WTC11 (cell line): Measurements from ENCODE around the gene APRT. TPM values are rescaled to one million over a fixed set of nuclear protein-coding genes. Genes with fewer than 3 reads are reported as not detected.

Source experiments
- ATAC-seq: fragments of 200-7000 bp; cut with Tn5 transposase; 2 replicates; pipeline ENCODE4 v1.10.0; 2021; ENCODE audit warnings: mild to moderate bottlenecking, moderate library complexity
- CTCF ChIA-PET: fragments of 300-600 bp; sonication (Branson Sonifier 250); formaldehyde crosslinking; loops from one replicate; lab custom pipeline; 2021; ENCODE audit warnings: antibody characterized with exemption; lab: Charles Lee
- POLR2A ChIA-PET: fragments of 350-600 bp; sonication (Branson Sonifier 250); formaldehyde crosslinking; loops from one replicate; lab custom pipeline; 2021; ENCODE audit warnings: antibody characterized with exemption; lab: Charles Lee
- DNase-seq: peaks from one replicate; pipeline ENCODE4 v3.0.0; 2021; ENCODE audit warnings: low spot score
- H3K27ac Mint-ChIP-seq: 2 replicates; pipeline ENCODE4 v1.8.0; 2021; ENCODE audit warnings: mixed read lengths
- H3K27me3 Mint-ChIP-seq: 2 replicates; pipeline ENCODE4 v1.8.0; 2021; ENCODE audit warnings: low read depth, mild to moderate bottlenecking, moderate library complexity, mixed read lengths
- H3K36me3 Mint-ChIP-seq: 2 replicates; pipeline ENCODE4 v1.8.0; 2021; ENCODE audit warnings: mixed read lengths
- H3K4me1 Mint-ChIP-seq: 2 replicates; pipeline ENCODE4 v1.8.0; 2022; ENCODE audit warnings: mixed read lengths
- H3K4me3 Mint-ChIP-seq: 2 replicates; pipeline ENCODE4 v1.8.0; 2021; ENCODE audit warnings: mild to moderate bottlenecking, moderate library complexity, mixed read lengths
- H3K9me3 Mint-ChIP-seq: 2 replicates; pipeline ENCODE4 v1.8.0; 2021; ENCODE audit warnings: mixed read lengths
- ELF4 ChIP-seq: sonication (generic); formaldehyde crosslinking; IDR thresholded peaks from 2 replicates; pipeline ENCODE4 v1.8.1; 2022; ENCODE audit warnings: low read depth, mild to moderate bottlenecking, moderate library complexity, missing genetic modification reagents
- ESRRA ChIP-seq: sonication (generic); formaldehyde crosslinking; IDR thresholded peaks from 2 replicates; pipeline ENCODE4 v1.8.1; 2022; ENCODE audit warnings: mild to moderate bottlenecking, missing genetic modification reagents, borderline replicate concordance
- FOXK1 ChIP-seq: sonication (generic); formaldehyde crosslinking; IDR thresholded peaks from 2 replicates; pipeline ENCODE4 v1.8.0; 2022; ENCODE audit warnings: mild to moderate bottlenecking, moderate library complexity, missing genetic modification reagents
- HMGA2 ChIP-seq: fragments of 250-450 bp; sonication (Bioruptor Pico); IDR thresholded peaks from 2 replicates; pipeline ENCODE4 v1.4.0; 2021; ENCODE audit warnings: mild to moderate bottlenecking, moderate library complexity
- JAZF1 ChIP-seq: fragments of 250-450 bp; sonication (Bioruptor Pico); IDR thresholded peaks from 2 replicates; pipeline ENCODE4 v1.9.0; 2021; ENCODE audit warnings: moderate library complexity, mild to moderate bottlenecking, inconsistent platforms
- NFE2L1 ChIP-seq: sonication (generic); formaldehyde crosslinking; IDR thresholded peaks from 2 replicates; pipeline ENCODE4 v1.8.1; 2023; ENCODE audit warnings: missing genetic modification reagents
- NFYB ChIP-seq: sonication (generic); formaldehyde crosslinking; conservative IDR thresholded peaks from 2 replicates; pipeline ENCODE4 v1.8.0; 2022; ENCODE audit warnings: low read depth, missing genetic modification reagents
- NR1H2 ChIP-seq: sonication (generic); formaldehyde crosslinking; IDR thresholded peaks from 2 replicates; pipeline ENCODE4 v1.9.0; 2021; ENCODE audit warnings: mild to moderate bottlenecking, moderate library complexity, missing genetic modification reagents
- SMAD3 ChIP-seq: sonication (generic); formaldehyde crosslinking; IDR thresholded peaks from 2 replicates; pipeline ENCODE4 v1.8.0; 2022; ENCODE audit warnings: missing genetic modification reagents, mild to moderate bottlenecking, borderline replicate concordance
- ZNF138 ChIP-seq: sonication (generic); formaldehyde crosslinking; conservative IDR thresholded peaks from 2 replicates; pipeline ENCODE4 v1.8.1; 2022; ENCODE audit warnings: mild to moderate bottlenecking, moderate library complexity, missing genetic modification reagents
- ZNF232 ChIP-seq: sonication (generic); formaldehyde crosslinking; IDR thresholded peaks from 2 replicates; pipeline ENCODE4 v1.8.0; 2022; ENCODE audit warnings: mild to moderate bottlenecking, missing genetic modification reagents
- ZNF416 ChIP-seq: fragments of 250-450 bp; sonication (Bioruptor Pico); IDR thresholded peaks from 2 replicates; pipeline ENCODE4 v1.9.0; 2021; ENCODE audit warnings: mild to moderate bottlenecking, inconsistent platforms
- ZNF671 ChIP-seq: fragments of 250-450 bp; sonication (Bioruptor Pico); IDR thresholded peaks from 2 replicates; pipeline ENCODE4 v1.8.0; 2021; ENCODE audit warnings: mild to moderate bottlenecking
- total RNA-seq: library from RNA; stranded (reverse); gene quantifications from 3 replicates; pipeline ENCODE4 v1.2.3, GENCODE V29; 2021
- TF ChIP-seq, protein P1 (sequence below): fragments of 250-450 bp; sonication (Bioruptor Pico); IDR thresholded peaks from 2 replicates; pipeline ENCODE4 v2.1.2; 2022; ENCODE audit warnings: mild to moderate bottlenecking, moderate library complexity
- TF ChIP-seq, protein P2 (sequence below): sonication (generic); formaldehyde crosslinking; IDR thresholded peaks from 2 replicates; pipeline ENCODE4 v1.8.1; 2023; ENCODE audit warnings: mild to moderate bottlenecking, missing genetic modification reagents, moderate library complexity
- TF ChIP-seq, protein P3 (sequence below): sonication (generic); formaldehyde crosslinking; IDR thresholded peaks from 2 replicates; pipeline ENCODE4 v1.8.0; 2023; ENCODE audit warnings: missing genetic modification reagents, mild to moderate bottlenecking, borderline replicate concordance
- TF ChIP-seq, protein P4 (sequence below): sonication (generic); formaldehyde crosslinking; conservative IDR thresholded peaks from 2 replicates; pipeline ENCODE4 v1.8.1; 2022; ENCODE audit warnings: mild to moderate bottlenecking, missing genetic modification reagents
- TF ChIP-seq, protein P5 (sequence below): sonication (generic); formaldehyde crosslinking; IDR thresholded peaks from 2 replicates; pipeline ENCODE4 v1.8.0; 2022; ENCODE audit warnings: mild to moderate bottlenecking, missing genetic modification reagents
- TF ChIP-seq, protein P6 (sequence below): fragments of 250-450 bp; sonication (Bioruptor Pico); IDR thresholded peaks from 2 replicates; pipeline ENCODE4 v1.9.0; 2021; ENCODE audit warnings: mild to moderate bottlenecking, borderline replicate concordance
- TF ChIP-seq, protein P7 (sequence below): sonication (generic); formaldehyde crosslinking; IDR thresholded peaks from 2 replicates; pipeline ENCODE4 v1.8.0; 2022; ENCODE audit warnings: mild to moderate bottlenecking, missing genetic modification reagents

APRT gene
- total RNA-seq, 1 experiment from 2014 or later = 288 TPM

GRCh38 chr16:88830783-88831182, 19.1 kb upstream of the APRT start (continued):
- TF ChIP-seq NFYB (CRISPR knock-in tag) (no peak), ESRRA (CRISPR knock-in tag) (no peak), SMAD3 (no peak)
- TF ChIP-seq, all 79 proteins: peak for 0

DNA sequence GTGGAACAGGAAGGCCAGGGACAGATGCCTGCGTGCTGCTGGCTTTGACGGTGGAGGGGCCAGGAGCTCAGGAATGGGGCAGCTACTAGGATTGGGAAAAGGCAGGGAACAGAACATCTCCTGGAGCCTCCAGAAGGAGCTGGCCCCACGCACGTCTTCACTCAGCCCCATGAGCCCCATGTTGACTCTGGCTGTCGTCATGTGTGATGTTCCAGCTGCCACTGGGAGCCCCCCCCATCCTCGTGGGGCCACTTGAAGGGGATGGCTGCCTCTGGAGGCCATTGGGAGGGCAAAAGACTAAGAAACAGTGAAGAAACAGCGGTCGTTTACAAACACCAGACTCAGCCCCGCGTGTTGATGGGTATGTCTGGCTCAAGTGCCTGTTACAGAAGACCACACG, 18.5 kb upstream of the APRT start:
- POLR2A ChIA-PET = interaction anchor here (0.6 to 0.7 kb wide), 2 partner anchors 18 to 228 kb away, joined by 3 to 4 read pairs; no protein-coding TSS in a partner anchor
- Mint-ChIP-seq H3K9me3 (no peaks in the 10 kb centered on the region), H3K27ac (peak overlapping the region; percentile 41), H3K4me1 (no peaks in the 10 kb centered on the region), H3K4me3 (no peak overlapping the region), H3K36me3 (peaks cover 1% of the 10 kb centered on the region; the same call in 1 of the 2 replicates), H3K27me3 (no peaks in the 10 kb centered on the region)
- DNase-seq = no peak
- CTCF ChIA-PET = interaction anchor here (0.7 to 1.3 kb wide), 3 partner anchors 93 to 337 kb away, joined by 6 read pairs; no protein-coding TSS in a partner anchor
- no peak for ATAC-seq
- TF ChIP-seq ZNF138 (CRISPR knock-in tag) (no peak), ELF4 (CRISPR knock-in tag) (no peak), JAZF1 (CRISPR knock-in tag) (no peak), ZNF232 (CRISPR knock-in tag) (no peak), ZNF671 (no peak), NFE2L1 (CRISPR knock-in tag) (no peak), ZNF416 (CRISPR knock-in tag) (no peak), NFYB (CRISPR knock-in tag) (no peak)
- TF ChIP-seq, protein P1, sequence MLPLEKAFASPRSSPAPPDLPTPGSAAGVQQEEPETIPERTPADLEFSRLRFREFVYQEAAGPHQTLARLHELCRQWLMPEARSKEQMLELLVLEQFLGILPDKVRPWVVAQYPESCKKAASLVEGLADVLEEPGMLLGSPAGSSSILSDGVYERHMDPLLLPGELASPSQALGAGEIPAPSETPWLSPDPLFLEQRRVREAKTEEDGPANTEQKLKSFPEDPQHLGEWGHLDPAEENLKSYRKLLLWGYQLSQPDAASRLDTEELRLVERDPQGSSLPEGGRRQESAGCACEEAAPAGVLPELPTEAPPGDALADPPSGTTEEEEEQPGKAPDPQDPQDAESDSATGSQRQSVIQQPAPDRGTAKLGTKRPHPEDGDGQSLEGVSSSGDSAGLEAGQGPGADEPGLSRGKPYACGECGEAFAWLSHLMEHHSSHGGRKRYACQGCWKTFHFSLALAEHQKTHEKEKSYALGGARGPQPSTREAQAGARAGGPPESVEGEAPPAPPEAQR (CRISPR knock-in tag) = no peak
- TF ChIP-seq, protein P2, sequence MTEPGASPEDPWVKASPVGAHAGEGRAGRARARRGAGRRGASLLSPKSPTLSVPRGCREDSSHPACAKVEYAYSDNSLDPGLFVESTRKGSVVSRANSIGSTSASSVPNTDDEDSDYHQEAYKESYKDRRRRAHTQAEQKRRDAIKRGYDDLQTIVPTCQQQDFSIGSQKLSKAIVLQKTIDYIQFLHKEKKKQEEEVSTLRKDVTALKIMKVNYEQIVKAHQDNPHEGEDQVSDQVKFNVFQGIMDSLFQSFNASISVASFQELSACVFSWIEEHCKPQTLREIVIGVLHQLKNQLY (CRISPR knock-in tag) = no peak
- TF ChIP-seq, protein P3, sequence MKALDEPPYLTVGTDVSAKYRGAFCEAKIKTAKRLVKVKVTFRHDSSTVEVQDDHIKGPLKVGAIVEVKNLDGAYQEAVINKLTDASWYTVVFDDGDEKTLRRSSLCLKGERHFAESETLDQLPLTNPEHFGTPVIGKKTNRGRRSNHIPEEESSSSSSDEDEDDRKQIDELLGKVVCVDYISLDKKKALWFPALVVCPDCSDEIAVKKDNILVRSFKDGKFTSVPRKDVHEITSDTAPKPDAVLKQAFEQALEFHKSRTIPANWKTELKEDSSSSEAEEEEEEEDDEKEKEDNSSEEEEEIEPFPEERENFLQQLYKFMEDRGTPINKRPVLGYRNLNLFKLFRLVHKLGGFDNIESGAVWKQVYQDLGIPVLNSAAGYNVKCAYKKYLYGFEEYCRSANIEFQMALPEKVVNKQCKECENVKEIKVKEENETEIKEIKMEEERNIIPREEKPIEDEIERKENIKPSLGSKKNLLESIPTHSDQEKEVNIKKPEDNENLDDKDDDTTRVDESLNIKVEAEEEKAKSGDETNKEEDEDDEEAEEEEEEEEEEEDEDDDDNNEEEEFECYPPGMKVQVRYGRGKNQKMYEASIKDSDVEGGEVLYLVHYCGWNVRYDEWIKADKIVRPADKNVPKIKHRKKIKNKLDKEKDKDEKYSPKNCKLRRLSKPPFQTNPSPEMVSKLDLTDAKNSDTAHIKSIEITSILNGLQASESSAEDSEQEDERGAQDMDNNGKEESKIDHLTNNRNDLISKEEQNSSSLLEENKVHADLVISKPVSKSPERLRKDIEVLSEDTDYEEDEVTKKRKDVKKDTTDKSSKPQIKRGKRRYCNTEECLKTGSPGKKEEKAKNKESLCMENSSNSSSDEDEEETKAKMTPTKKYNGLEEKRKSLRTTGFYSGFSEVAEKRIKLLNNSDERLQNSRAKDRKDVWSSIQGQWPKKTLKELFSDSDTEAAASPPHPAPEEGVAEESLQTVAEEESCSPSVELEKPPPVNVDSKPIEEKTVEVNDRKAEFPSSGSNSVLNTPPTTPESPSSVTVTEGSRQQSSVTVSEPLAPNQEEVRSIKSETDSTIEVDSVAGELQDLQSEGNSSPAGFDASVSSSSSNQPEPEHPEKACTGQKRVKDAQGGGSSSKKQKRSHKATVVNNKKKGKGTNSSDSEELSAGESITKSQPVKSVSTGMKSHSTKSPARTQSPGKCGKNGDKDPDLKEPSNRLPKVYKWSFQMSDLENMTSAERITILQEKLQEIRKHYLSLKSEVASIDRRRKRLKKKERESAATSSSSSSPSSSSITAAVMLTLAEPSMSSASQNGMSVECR (CRISPR knock-in tag) = no peak
- TF ChIP-seq, protein P4, sequence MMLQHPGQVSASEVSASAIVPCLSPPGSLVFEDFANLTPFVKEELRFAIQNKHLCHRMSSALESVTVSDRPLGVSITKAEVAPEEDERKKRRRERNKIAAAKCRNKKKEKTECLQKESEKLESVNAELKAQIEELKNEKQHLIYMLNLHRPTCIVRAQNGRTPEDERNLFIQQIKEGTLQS (CRISPR knock-in tag) = no peak

- no peaks in the 10 kb centered on the region for H3K36me3 Mint-ChIP-seq
- no peak for TF ChIP-seq FOXK1 (CRISPR knock-in tag)
- TF ChIP-seq, protein P4 (CRISPR knock-in tag) = no peak
- no peak for TF ChIP-seq NR1H2
- TF ChIP-seq, protein P5, sequence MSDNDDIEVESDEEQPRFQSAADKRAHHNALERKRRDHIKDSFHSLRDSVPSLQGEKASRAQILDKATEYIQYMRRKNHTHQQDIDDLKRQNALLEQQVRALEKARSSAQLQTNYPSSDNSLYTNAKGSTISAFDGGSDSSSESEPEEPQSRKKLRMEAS = no peak
- TF ChIP-seq, protein P6, sequence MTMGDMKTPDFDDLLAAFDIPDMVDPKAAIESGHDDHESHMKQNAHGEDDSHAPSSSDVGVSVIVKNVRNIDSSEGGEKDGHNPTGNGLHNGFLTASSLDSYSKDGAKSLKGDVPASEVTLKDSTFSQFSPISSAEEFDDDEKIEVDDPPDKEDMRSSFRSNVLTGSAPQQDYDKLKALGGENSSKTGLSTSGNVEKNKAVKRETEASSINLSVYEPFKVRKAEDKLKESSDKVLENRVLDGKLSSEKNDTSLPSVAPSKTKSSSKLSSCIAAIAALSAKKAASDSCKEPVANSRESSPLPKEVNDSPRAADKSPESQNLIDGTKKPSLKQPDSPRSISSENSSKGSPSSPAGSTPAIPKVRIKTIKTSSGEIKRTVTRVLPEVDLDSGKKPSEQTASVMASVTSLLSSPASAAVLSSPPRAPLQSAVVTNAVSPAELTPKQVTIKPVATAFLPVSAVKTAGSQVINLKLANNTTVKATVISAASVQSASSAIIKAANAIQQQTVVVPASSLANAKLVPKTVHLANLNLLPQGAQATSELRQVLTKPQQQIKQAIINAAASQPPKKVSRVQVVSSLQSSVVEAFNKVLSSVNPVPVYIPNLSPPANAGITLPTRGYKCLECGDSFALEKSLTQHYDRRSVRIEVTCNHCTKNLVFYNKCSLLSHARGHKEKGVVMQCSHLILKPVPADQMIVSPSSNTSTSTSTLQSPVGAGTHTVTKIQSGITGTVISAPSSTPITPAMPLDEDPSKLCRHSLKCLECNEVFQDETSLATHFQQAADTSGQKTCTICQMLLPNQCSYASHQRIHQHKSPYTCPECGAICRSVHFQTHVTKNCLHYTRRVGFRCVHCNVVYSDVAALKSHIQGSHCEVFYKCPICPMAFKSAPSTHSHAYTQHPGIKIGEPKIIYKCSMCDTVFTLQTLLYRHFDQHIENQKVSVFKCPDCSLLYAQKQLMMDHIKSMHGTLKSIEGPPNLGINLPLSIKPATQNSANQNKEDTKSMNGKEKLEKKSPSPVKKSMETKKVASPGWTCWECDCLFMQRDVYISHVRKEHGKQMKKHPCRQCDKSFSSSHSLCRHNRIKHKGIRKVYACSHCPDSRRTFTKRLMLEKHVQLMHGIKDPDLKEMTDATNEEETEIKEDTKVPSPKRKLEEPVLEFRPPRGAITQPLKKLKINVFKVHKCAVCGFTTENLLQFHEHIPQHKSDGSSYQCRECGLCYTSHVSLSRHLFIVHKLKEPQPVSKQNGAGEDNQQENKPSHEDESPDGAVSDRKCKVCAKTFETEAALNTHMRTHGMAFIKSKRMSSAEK (CRISPR knock-in tag) = no peak
- TF ChIP-seq, protein P7, sequence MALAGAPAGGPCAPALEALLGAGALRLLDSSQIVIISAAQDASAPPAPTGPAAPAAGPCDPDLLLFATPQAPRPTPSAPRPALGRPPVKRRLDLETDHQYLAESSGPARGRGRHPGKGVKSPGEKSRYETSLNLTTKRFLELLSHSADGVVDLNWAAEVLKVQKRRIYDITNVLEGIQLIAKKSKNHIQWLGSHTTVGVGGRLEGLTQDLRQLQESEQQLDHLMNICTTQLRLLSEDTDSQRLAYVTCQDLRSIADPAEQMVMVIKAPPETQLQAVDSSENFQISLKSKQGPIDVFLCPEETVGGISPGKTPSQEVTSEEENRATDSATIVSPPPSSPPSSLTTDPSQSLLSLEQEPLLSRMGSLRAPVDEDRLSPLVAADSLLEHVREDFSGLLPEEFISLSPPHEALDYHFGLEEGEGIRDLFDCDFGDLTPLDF (CRISPR knock-in tag) = no peak
- TF ChIP-seq HMGA2 = no peak
- TF ChIP-seq, all 79 proteins: peak for 0
- Mint-ChIP-seq H3K9me3 (no peaks in the 10 kb centered on the region), H3K27me3 (no peaks in the 10 kb centered on the region), H3K4me1 (no peaks in the 10 kb centered on the region), H3K27ac (no peak overlapping the region), H3K4me3 (no peak overlapping the region)
- ChIA-PET POLR2A (no interaction called here), CTCF (interaction anchor here (1.2 to 1.4 kb wide), 2 partner anchors 29 to 92 kb away, joined by 3 to 8 read pairs; no protein-coding TSS in a partner anchor)
- no peak for DNase-seq
- no peak for ATAC-seq
Observed at GRCh38 chr16:88828711-88829110, 17.0 kb upstream of the APRT start.
